ENCODE data around the gene DSG2. TPM values are rescaled to one million over a fixed set of nuclear protein-coding genes. Genes with fewer than 3 reads are reported as not detected.

DSG2 gene
- total RNA-seq, 2 donors from 2014 or later: 112 to 144 TPM

- Histone ChIP-seq H3K9ac (ENCODE audit: extremely low read depth, low read length, poor library complexity, severe bottlenecking) (no peak overlapping the region), H3K4me3 (ENCODE audit: low read length) (no peak overlapping the region), H3K36me3 (ENCODE audit: control insufficient read depth, insufficient read depth, low read length) (no peaks in the 10 kb centered on the region), H3K9me3 (ENCODE audit: control insufficient read depth, low read length) (peaks cover 5% of the 10 kb centered on the region), H3K27me3 (ENCODE audit: control insufficient read depth, insufficient read depth, low read length, poor library complexity, severe bottlenecking) (no peaks in the 10 kb centered on the region), H3K27ac (ENCODE audit: low read depth, low read length) (no peak overlapping the region), H3K4me1 (ENCODE audit: control insufficient read depth, insufficient read depth, low read length) (no peaks in the 10 kb centered on the region)
- TF ChIP-seq, protein P1, sequence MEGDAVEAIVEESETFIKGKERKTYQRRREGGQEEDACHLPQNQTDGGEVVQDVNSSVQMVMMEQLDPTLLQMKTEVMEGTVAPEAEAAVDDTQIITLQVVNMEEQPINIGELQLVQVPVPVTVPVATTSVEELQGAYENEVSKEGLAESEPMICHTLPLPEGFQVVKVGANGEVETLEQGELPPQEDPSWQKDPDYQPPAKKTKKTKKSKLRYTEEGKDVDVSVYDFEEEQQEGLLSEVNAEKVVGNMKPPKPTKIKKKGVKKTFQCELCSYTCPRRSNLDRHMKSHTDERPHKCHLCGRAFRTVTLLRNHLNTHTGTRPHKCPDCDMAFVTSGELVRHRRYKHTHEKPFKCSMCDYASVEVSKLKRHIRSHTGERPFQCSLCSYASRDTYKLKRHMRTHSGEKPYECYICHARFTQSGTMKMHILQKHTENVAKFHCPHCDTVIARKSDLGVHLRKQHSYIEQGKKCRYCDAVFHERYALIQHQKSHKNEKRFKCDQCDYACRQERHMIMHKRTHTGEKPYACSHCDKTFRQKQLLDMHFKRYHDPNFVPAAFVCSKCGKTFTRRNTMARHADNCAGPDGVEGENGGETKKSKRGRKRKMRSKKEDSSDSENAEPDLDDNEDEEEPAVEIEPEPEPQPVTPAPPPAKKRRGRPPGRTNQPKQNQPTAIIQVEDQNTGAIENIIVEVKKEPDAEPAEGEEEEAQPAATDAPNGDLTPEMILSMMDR (conservative IDR thresholded peaks at IDR 0.05): no peak
- Mint-ChIP-seq H3K9me3 (no peaks in the 10 kb centered on the region), H3K27ac (no peak overlapping the region), H3K27me3 (ENCODE audit: insufficient read depth) (no peaks in the 10 kb centered on the region), H3K4me3 (no peak overlapping the region), H3K4me1 (peaks cover 2% of the 10 kb centered on the region), H3K36me3 (ENCODE audit: low read depth) (no peaks in the 10 kb centered on the region)
- 92 to 98% methylated on average over 7 to 10 of the region's 10 CpGs for WGBS, 2 experiments (ENCODE audit: insufficient coverage in 1 of 2, insufficient read length in 1 of 2)
- DNase-seq: peak; percentile 25
These were observed 94.7 kb downstream of the DSG2 start for GRCh38 chr18:31592506-31593157.

DNA sequence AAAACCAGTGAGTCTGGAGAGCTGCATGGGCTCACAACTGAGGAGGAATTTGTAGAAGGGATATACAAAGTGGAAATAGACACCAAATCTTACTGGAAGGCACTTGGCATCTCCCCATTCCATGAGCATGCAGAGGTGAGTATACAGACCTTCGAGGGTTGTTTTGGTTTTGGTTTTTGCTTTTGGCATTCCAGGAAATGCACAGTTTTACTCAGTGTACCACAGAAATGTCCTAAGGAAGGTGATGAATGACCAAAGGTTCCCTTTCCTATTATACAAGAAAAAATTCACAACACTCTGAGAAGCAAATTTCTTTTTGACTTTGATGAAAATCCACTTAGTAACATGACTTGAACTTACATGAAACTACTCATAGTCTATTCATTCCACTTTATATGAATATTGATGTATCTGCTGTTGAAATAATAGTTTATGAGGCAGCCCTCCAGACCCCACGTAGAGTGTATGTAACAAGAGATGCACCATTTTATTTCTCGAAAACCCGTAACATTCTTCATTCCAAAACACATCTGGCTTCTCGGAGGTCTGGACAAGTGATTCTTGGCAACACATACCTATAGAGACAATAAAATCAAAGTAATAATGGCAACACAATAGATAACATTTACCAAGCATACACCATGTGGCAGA, 97.3 kb downstream of the DSG2 start:
- 91 to 92% methylated on average over 3 to 5 of the region's 5 CpGs for WGBS, 2 experiments (ENCODE audit: insufficient coverage in 1 of 2, insufficient read length in 1 of 2)
- no peak overlapping the region for H3K4me3 ChIP-seq (ENCODE audit: low read length)
- TF ChIP-seq, protein P1 (conservative IDR thresholded peaks at IDR 0.05): no peak
- H3K27ac ChIP-seq (ENCODE audit: low read depth, low read length): peak overlapping the region; percentile 16
- H3K9me3 ChIP-seq (ENCODE audit: control insufficient read depth, low read length): no peaks in the 10 kb centered on the region
- peaks cover 1% of the 10 kb centered on the region for H3K4me1 Mint-ChIP-seq
- H3K27me3 Mint-ChIP-seq (ENCODE audit: insufficient read depth): no peaks in the 10 kb centered on the region
- H3K4me3 Mint-ChIP-seq: no peak overlapping the region
- H3K27me3 ChIP-seq (ENCODE audit: control insufficient read depth, insufficient read depth, low read length, poor library complexity, severe bottlenecking): no peaks in the 10 kb centered on the region
- H3K36me3 Mint-ChIP-seq (ENCODE audit: low read depth): no peaks in the 10 kb centered on the region
- no peaks in the 10 kb centered on the region for H3K36me3 ChIP-seq (ENCODE audit: control insufficient read depth, insufficient read depth, low read length)
- no peak for DNase-seq
- no peak overlapping the region for H3K27ac Mint-ChIP-seq
- H3K9me3 Mint-ChIP-seq: no peaks in the 10 kb centered on the region
- no peaks in the 10 kb centered on the region for H3K4me1 ChIP-seq (ENCODE audit: control insufficient read depth, insufficient read depth, low read length)
- no peak overlapping the region for H3K9ac ChIP-seq (ENCODE audit: extremely low read depth, low read length, poor library complexity, severe bottlenecking)

GRCh38 chr18:31596081-31596872, 98.3 kb downstream of the DSG2 start:
- Mint-ChIP-seq H3K9me3 (no peaks in the 10 kb centered on the region), H3K4me1 (peaks cover 1% of the 10 kb centered on the region), H3K27ac (no peak overlapping the region), H3K4me3 (no peak overlapping the region), H3K36me3 (ENCODE audit: low read depth) (no peaks in the 10 kb centered on the region), H3K27me3 (ENCODE audit: insufficient read depth) (no peaks in the 10 kb centered on the region)
- Histone ChIP-seq H3K27ac (ENCODE audit: low read depth, low read length) (peak overlapping the region; percentile 16), H3K4me1 (ENCODE audit: control insufficient read depth, insufficient read depth, low read length) (no peaks in the 10 kb centered on the region), H3K9ac (ENCODE audit: extremely low read depth, low read length, poor library complexity, severe bottlenecking) (no peak overlapping the region), H3K4me3 (ENCODE audit: low read length) (no peak overlapping the region), H3K36me3 (ENCODE audit: control insufficient read depth, insufficient read depth, low read length) (no peaks in the 10 kb centered on the region), H3K27me3 (ENCODE audit: control insufficient read depth, insufficient read depth, low read length, poor library complexity, severe bottlenecking) (no peaks in the 10 kb centered on the region), H3K9me3 (ENCODE audit: control insufficient read depth, low read length) (no peaks in the 10 kb centered on the region)
- 90 to 91% methylated on average over 8 to 9 of the region's 9 CpGs for WGBS, 2 experiments (ENCODE audit: insufficient coverage in 1 of 2, insufficient read length in 1 of 2)
- TF ChIP-seq, protein P1 (conservative IDR thresholded peaks at IDR 0.05): no peak
- DNase-seq: no peak

Data from endodermal cell (in vitro differentiated cells).